A673 (cell line): Measurements from ENCODE around the gene FAM177B.

Source experiments
- EZH2 ChIP-seq: fragments of 200-600 bp; sonication (generic); IDR thresholded peaks from 2 replicates; pipeline ENCODE4 v1.6.1; 2017; ENCODE audit warnings: borderline replicate concordance, low read depth, mild to moderate bottlenecking, mixed read lengths, antibody characterized with exemption, low read length; ENCODE audit not compliant: poor library complexity, severe bottlenecking
- TF ChIP-seq, protein P1 (sequence below): fragments of 300-800, 200-600 bp; sonication (generic); conservative IDR thresholded peaks from 2 replicates; pipeline ENCODE4 v1.5.1; 2017; ENCODE audit warnings: low read depth, mild to moderate bottlenecking, antibody characterized with exemption, low read length, moderate library complexity, mixed read lengths

DNA sequence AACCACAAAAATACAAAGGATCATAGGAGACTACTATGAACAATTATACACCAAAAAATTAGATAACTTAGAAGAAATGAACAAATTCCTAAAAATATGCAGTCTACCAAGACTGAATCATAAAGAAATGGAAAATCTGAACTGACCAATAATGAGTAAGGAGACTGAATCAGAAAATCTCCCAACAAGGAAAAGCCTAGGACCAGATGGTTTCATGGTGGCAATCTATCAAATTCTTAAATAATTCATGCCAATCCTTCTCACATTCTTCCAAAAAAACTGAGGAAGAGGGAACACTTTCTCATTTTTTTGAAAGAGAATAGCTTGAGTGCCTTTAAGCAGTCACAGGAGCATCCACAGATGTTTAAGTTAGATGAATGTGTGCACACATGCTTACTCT, 46.0 kb downstream of the FAM177B start:
- no peak for TF ChIP-seq EZH2
- TF ChIP-seq, protein P1, sequence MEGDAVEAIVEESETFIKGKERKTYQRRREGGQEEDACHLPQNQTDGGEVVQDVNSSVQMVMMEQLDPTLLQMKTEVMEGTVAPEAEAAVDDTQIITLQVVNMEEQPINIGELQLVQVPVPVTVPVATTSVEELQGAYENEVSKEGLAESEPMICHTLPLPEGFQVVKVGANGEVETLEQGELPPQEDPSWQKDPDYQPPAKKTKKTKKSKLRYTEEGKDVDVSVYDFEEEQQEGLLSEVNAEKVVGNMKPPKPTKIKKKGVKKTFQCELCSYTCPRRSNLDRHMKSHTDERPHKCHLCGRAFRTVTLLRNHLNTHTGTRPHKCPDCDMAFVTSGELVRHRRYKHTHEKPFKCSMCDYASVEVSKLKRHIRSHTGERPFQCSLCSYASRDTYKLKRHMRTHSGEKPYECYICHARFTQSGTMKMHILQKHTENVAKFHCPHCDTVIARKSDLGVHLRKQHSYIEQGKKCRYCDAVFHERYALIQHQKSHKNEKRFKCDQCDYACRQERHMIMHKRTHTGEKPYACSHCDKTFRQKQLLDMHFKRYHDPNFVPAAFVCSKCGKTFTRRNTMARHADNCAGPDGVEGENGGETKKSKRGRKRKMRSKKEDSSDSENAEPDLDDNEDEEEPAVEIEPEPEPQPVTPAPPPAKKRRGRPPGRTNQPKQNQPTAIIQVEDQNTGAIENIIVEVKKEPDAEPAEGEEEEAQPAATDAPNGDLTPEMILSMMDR: no peak
